ENCODE measurements around the gene TRAK1.

TRAK1 gene

GRCh38 chr3:42123824-42124658 is 32.9 kb downstream of the TRAK1 start:
- no peak overlapping the region for H3K27ac ChIP-seq
- TF ChIP-seq, protein P1, sequence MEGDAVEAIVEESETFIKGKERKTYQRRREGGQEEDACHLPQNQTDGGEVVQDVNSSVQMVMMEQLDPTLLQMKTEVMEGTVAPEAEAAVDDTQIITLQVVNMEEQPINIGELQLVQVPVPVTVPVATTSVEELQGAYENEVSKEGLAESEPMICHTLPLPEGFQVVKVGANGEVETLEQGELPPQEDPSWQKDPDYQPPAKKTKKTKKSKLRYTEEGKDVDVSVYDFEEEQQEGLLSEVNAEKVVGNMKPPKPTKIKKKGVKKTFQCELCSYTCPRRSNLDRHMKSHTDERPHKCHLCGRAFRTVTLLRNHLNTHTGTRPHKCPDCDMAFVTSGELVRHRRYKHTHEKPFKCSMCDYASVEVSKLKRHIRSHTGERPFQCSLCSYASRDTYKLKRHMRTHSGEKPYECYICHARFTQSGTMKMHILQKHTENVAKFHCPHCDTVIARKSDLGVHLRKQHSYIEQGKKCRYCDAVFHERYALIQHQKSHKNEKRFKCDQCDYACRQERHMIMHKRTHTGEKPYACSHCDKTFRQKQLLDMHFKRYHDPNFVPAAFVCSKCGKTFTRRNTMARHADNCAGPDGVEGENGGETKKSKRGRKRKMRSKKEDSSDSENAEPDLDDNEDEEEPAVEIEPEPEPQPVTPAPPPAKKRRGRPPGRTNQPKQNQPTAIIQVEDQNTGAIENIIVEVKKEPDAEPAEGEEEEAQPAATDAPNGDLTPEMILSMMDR (IDR thresholded peaks at IDR 0.05; ENCODE audit: low read depth, low read length), result no peak
- no peaks in the 10 kb centered on the region for H3K9me3 ChIP-seq (ENCODE audit: severe bottlenecking)
- no peak for DNase-seq
- no peak overlapping the region for H3K4me3 ChIP-seq (ENCODE audit: low read depth, low read length)
- H3K36me3 ChIP-seq, result peaks cover 18% of the 10 kb centered on the region
- no peaks in the 10 kb centered on the region for H3K27me3 ChIP-seq (ENCODE audit: insufficient read depth, low read depth, severe bottlenecking)

GRCh38 chr3:42127226-42127625 is 36.1 kb downstream of the TRAK1 start:
- Histone ChIP-seq H3K27me3 (ENCODE audit: insufficient read depth, low read depth, severe bottlenecking) (no peaks in the 10 kb centered on the region), H3K36me3 (peaks cover 18% of the 10 kb centered on the region), H3K4me3 (ENCODE audit: low read depth, low read length) (no peak overlapping the region), H3K9me3 (ENCODE audit: severe bottlenecking) (no peaks in the 10 kb centered on the region), H3K27ac (no peak overlapping the region)
- no peak for DNase-seq
- TF ChIP-seq, protein P1 (IDR thresholded peaks at IDR 0.05; ENCODE audit: low read depth, low read length), result no peak

GRCh38 chr3:42128526-42128925 is 37.4 kb downstream of the TRAK1 start:
- Histone ChIP-seq H3K9me3 (ENCODE audit: severe bottlenecking) (no peaks in the 10 kb centered on the region), H3K36me3 (peaks cover 18% of the 10 kb centered on the region), H3K27me3 (ENCODE audit: insufficient read depth, low read depth, severe bottlenecking) (no peaks in the 10 kb centered on the region), H3K4me3 (ENCODE audit: low read depth, low read length) (no peak overlapping the region), H3K27ac (no peak overlapping the region)
- no peak for DNase-seq
- TF ChIP-seq, protein P1 (IDR thresholded peaks at IDR 0.05; ENCODE audit: low read depth, low read length), result no peak

- no peak overlapping the region for H3K4me3 ChIP-seq (ENCODE audit: low read depth, low read length)
- TF ChIP-seq, protein P1 (IDR thresholded peaks at IDR 0.05; ENCODE audit: low read depth, low read length), result no peak
- DNase-seq, result no peak
- H3K27me3 ChIP-seq (ENCODE audit: insufficient read depth, low read depth, severe bottlenecking), result no peaks in the 10 kb centered on the region
- H3K27ac ChIP-seq, result no peak overlapping the region
- H3K9me3 ChIP-seq (ENCODE audit: severe bottlenecking), result no peaks in the 10 kb centered on the region
- peaks cover 18% of the 10 kb centered on the region for H3K36me3 ChIP-seq
Measured at GRCh38 chr3:42129014-42129953, 38.1 kb downstream of the TRAK1 start.

- DNase-seq, result no peak
- no peak overlapping the region for H3K4me3 ChIP-seq (ENCODE audit: low read depth, low read length)
- no peak overlapping the region for H3K27ac ChIP-seq
- H3K36me3 ChIP-seq, result peaks cover 18% of the 10 kb centered on the region
- TF ChIP-seq, protein P1 (IDR thresholded peaks at IDR 0.05; ENCODE audit: low read depth, low read length), result no peak
- no peaks in the 10 kb centered on the region for H3K27me3 ChIP-seq (ENCODE audit: insufficient read depth, low read depth, severe bottlenecking)
- no peaks in the 10 kb centered on the region for H3K9me3 ChIP-seq (ENCODE audit: severe bottlenecking)
Measured at GRCh38 chr3:42130007-42130328, 38.8 kb downstream of the TRAK1 start.
